HEK293 (cell line): ENCODE results near the gene BZW2.

Source experiments
- GLI4 ChIP-seq: fragments of 450-650 bp; formaldehyde crosslinking; IDR thresholded peaks from 2 replicates; pipeline ENCODE4 v1.5.1; 2016; ENCODE audit warnings: missing biosample characterization, missing genetic modification characterization
- KLF9 ChIP-seq: fragments of 450-650 bp; formaldehyde crosslinking; IDR thresholded peaks from 2 replicates; pipeline ENCODE4 v1.5.1; 2016; ENCODE audit warnings: missing biosample characterization, missing genetic modification characterization, low read depth
- YY1 ChIP-seq: fragments of 450-650 bp; formaldehyde crosslinking; IDR thresholded peaks from 2 replicates; pipeline ENCODE4 v1.5.1; 2018; ENCODE audit warnings: missing biosample characterization, missing genetic modification characterization
- ZNF121 ChIP-seq: fragments of 450-650 bp; formaldehyde crosslinking; IDR thresholded peaks from 2 replicates; pipeline ENCODE4 v1.5.1; 2016; ENCODE audit warnings: missing biosample characterization, missing genetic modification characterization
- ZNF274 ChIP-seq, 2 experiments: fragments of 200-500 bp in 1 of 2; fragments of 450-650 bp in 1 of 2; sonication (Bioruptor generic) in 1 of 2; formaldehyde crosslinking in 1 of 2; IDR thresholded peaks; 2 replicates each; pipeline versions ENCODE4 v1.5.1 to v1.6.1; 2014 to 2016; ENCODE audit warnings: borderline replicate concordance in 1 of 2, inconsistent platforms in 1 of 2, low read length in 1 of 2, missing biosample characterization in 1 of 2, missing genetic modification characterization in 1 of 2
- ZNF366 ChIP-seq: fragments of 450-650 bp; formaldehyde crosslinking; conservative IDR thresholded peaks from 2 replicates; pipeline ENCODE4 v1.5.1; 2016; ENCODE audit warnings: missing biosample characterization, missing genetic modification characterization
- ZNF530 ChIP-seq: fragments of 450-650 bp; formaldehyde crosslinking; IDR thresholded peaks from 2 replicates; pipeline ENCODE4 v1.5.1; 2016; ENCODE audit warnings: low read depth, missing biosample characterization, missing genetic modification characterization
- ZNF585B ChIP-seq: fragments of 450-650 bp; formaldehyde crosslinking; IDR thresholded peaks from 2 replicates; pipeline ENCODE4 v1.5.1; 2016; ENCODE audit warnings: missing biosample characterization, missing genetic modification characterization
- ZNF624 ChIP-seq: fragments of 450-650 bp; formaldehyde crosslinking; IDR thresholded peaks from 2 replicates; pipeline ENCODE4 v1.5.1; 2017; ENCODE audit warnings: missing biosample characterization, missing genetic modification characterization
- TF ChIP-seq, protein P1 (sequence below): fragments of 450-650 bp; formaldehyde crosslinking; IDR thresholded peaks from 2 replicates; pipeline ENCODE4 v1.5.1; 2016; ENCODE audit warnings: missing biosample characterization, missing genetic modification characterization
- TF ChIP-seq, protein P2 (sequence below): fragments of 450-650 bp; formaldehyde crosslinking; IDR thresholded peaks from 2 replicates; pipeline ENCODE4 v1.5.1; 2016; ENCODE audit warnings: missing biosample characterization, missing genetic modification characterization
- TF ChIP-seq, protein P3 (sequence below): fragments of 450-650 bp; formaldehyde crosslinking; IDR thresholded peaks from 2 replicates; pipeline ENCODE4 v1.5.1; 2016; ENCODE audit warnings: missing biosample characterization, missing genetic modification characterization
- TF ChIP-seq, protein P4 (sequence below): fragments of 450-650 bp; formaldehyde crosslinking; IDR thresholded peaks from 2 replicates; pipeline ENCODE4 v1.5.1; 2016; ENCODE audit warnings: missing biosample characterization, missing genetic modification characterization
- TF ChIP-seq, protein P5 (sequence below): fragments of 450-650 bp; formaldehyde crosslinking; IDR thresholded peaks from 2 replicates; pipeline ENCODE4 v1.5.1; 2017; ENCODE audit warnings: missing biosample characterization, missing genetic modification characterization

DNA sequence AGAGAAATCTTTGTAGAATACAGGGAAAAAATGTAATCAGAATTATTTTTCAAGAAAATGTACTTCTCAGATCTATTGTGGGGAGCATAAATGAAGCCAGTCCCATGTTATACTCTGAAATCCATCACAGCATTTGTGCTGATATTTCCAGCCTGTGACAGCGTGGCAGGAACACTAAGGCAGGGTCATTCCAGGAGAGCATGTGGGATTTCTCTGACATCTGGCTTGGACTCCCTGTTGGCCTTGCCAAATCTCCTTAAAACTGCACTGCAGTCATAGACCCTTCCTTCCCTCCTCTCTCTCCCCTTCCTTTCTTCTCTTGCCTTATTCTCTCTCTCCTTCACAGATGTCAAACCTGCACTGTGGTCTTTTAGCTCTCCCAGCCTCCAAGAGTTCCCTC is 101.1 kb downstream of the BZW2 start:
- TF ChIP-seq ZNF274 (IDR thresholded peaks at IDR 0.05; ENCODE audit: low read length) (no peak), ZNF274 (tag by site-specific recombination; IDR thresholded peaks at IDR 0.05; ENCODE audit: borderline replicate concordance) (no peak), ZNF530 (tag by site-specific recombination) (no peak), GLI4 (tag by site-specific recombination) (no peak), ZNF366 (tag by site-specific recombination) (no peak), ZNF121 (tag by site-specific recombination) (no peak), ZNF585B (tag by site-specific recombination) (no peak), ZNF624 (tag by site-specific recombination) (no peak), YY1 (tag by site-specific recombination) (no peak), KLF9 (no peak)
- TF ChIP-seq, protein P1, sequence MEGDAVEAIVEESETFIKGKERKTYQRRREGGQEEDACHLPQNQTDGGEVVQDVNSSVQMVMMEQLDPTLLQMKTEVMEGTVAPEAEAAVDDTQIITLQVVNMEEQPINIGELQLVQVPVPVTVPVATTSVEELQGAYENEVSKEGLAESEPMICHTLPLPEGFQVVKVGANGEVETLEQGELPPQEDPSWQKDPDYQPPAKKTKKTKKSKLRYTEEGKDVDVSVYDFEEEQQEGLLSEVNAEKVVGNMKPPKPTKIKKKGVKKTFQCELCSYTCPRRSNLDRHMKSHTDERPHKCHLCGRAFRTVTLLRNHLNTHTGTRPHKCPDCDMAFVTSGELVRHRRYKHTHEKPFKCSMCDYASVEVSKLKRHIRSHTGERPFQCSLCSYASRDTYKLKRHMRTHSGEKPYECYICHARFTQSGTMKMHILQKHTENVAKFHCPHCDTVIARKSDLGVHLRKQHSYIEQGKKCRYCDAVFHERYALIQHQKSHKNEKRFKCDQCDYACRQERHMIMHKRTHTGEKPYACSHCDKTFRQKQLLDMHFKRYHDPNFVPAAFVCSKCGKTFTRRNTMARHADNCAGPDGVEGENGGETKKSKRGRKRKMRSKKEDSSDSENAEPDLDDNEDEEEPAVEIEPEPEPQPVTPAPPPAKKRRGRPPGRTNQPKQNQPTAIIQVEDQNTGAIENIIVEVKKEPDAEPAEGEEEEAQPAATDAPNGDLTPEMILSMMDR (tag by site-specific recombination), result no peak
- TF ChIP-seq, protein P2, sequence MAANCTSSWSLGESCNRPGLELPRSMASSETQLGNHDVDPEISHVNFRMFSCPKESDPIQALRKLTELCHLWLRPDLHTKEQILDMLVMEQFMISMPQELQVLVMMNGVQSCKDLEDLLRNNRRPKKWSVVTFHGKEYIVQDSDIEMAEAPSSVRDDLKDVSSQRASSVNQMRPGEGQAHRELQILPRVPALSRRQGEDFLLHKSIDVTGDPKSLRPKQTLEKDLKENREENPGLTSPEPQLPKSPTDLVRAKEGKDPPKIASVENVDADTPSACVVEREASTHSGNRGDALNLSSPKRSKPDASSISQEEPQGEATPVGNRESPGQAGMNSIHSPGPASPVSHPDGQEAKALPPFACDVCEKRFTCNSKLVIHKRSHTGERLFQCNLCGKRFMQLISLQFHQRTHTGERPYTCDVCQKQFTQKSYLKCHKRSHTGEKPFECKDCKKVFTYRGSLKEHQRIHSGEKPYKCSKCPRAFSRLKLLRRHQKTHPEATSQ (tag by site-specific recombination), result no peak
- TF ChIP-seq, protein P3, sequence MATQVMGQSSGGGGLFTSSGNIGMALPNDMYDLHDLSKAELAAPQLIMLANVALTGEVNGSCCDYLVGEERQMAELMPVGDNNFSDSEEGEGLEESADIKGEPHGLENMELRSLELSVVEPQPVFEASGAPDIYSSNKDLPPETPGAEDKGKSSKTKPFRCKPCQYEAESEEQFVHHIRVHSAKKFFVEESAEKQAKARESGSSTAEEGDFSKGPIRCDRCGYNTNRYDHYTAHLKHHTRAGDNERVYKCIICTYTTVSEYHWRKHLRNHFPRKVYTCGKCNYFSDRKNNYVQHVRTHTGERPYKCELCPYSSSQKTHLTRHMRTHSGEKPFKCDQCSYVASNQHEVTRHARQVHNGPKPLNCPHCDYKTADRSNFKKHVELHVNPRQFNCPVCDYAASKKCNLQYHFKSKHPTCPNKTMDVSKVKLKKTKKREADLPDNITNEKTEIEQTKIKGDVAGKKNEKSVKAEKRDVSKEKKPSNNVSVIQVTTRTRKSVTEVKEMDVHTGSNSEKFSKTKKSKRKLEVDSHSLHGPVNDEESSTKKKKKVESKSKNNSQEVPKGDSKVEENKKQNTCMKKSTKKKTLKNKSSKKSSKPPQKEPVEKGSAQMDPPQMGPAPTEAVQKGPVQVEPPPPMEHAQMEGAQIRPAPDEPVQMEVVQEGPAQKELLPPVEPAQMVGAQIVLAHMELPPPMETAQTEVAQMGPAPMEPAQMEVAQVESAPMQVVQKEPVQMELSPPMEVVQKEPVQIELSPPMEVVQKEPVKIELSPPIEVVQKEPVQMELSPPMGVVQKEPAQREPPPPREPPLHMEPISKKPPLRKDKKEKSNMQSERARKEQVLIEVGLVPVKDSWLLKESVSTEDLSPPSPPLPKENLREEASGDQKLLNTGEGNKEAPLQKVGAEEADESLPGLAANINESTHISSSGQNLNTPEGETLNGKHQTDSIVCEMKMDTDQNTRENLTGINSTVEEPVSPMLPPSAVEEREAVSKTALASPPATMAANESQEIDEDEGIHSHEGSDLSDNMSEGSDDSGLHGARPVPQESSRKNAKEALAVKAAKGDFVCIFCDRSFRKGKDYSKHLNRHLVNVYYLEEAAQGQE (tag by site-specific recombination), result no peak
- TF ChIP-seq, protein P4, sequence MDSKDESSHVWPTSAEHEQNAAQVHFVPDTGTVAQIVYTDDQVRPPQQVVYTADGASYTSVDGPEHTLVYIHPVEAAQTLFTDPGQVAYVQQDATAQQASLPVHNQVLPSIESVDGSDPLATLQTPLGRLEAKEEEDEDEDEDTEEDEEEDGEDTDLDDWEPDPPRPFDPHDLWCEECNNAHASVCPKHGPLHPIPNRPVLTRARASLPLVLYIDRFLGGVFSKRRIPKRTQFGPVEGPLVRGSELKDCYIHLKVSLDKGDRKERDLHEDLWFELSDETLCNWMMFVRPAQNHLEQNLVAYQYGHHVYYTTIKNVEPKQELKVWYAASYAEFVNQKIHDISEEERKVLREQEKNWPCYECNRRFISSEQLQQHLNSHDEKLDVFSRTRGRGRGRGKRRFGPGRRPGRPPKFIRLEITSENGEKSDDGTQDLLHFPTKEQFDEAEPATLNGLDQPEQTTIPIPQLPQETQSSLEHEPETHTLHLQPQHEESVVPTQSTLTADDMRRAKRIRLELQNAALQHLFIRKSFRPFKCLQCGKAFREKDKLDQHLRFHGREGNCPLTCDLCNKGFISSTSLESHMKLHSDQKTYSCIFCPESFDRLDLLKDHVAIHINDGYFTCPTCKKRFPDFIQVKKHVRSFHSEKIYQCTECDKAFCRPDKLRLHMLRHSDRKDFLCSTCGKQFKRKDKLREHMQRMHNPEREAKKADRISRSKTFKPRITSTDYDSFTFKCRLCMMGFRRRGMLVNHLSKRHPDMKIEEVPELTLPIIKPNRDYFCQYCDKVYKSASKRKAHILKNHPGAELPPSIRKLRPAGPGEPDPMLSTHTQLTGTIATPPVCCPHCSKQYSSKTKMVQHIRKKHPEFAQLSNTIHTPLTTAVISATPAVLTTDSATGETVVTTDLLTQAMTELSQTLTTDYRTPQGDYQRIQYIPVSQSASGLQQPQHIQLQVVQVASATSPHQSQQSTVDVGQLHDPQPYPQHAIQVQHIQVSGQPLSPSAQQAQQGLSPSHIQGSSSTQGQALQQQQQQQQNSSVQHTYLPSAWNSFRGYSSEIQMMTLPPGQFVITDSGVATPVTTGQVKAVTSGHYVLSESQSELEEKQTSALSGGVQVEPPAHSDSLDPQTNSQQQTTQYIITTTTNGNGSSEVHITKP (tag by site-specific recombination), result no peak
- TF ChIP-seq, protein P5, sequence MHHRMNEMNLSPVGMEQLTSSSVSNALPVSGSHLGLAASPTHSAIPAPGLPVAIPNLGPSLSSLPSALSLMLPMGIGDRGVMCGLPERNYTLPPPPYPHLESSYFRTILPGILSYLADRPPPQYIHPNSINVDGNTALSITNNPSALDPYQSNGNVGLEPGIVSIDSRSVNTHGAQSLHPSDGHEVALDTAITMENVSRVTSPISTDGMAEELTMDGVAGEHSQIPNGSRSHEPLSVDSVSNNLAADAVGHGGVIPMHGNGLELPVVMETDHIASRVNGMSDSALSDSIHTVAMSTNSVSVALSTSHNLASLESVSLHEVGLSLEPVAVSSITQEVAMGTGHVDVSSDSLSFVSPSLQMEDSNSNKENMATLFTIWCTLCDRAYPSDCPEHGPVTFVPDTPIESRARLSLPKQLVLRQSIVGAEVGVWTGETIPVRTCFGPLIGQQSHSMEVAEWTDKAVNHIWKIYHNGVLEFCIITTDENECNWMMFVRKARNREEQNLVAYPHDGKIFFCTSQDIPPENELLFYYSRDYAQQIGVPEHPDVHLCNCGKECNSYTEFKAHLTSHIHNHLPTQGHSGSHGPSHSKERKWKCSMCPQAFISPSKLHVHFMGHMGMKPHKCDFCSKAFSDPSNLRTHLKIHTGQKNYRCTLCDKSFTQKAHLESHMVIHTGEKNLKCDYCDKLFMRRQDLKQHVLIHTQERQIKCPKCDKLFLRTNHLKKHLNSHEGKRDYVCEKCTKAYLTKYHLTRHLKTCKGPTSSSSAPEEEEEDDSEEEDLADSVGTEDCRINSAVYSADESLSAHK (tag by site-specific recombination), result no peak
